Fibroblast of upper back skin (primary cell): ENCODE data around the gene CHD9.
"Not testable (repeated sequence)": the region's sequence is repeated elsewhere in the genome, so short reads cannot be mapped to it uniquely, and the experiment has no call there.

ENCODE experiments used
- DNase-seq: peaks from one replicate; pipeline ENCODE4 v3.0.0-alpha.2; 2013

Gene CHD9

DNA sequence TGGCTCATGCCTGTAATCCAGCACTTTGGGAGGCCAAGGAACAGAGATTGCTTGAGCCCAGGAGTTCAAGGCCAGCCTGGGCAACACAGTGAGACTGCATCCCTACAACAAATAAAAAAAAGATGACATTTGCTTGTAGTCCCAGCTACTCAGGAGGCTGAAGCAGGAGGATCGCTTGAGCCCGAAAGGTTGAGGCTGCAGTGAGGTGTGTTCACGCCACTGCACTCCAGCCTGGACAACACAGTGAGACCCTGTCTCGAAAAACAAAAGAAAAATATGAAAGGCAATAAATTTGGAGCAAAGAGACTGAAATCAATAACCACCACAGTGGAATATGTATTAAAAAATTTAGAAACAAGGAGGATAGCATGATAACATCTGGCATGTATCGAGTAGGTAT lies 235.7 kb downstream of the CHD9 start:
- no peak for DNase-seq

DNA sequence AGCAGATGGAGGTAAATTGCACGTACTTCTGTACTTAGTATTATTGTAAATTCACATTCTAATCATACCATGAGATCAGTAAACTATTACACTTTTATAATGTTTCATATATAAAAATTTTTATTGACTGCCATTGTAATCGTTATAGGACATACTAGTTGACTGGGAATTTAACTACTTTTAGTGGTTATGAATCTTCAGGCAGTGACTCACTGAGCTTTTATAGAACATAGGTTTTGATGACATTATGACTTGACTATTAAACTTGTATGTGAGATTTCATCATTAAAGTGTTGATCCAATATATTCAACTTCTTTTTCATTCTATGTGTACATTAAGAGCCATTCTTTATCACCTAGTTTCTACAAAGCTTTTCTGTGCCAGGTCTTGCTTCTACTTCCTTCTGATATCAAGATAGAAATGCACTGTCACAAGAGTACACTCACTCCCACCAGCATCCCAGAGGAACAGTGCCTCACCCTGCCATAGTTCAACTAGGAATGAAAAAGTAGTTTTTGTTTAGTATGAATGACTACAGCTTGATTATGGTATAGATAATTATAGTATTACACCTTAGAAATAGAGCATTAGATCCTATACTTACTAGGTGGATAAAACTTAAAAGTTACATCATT lies 237.1 kb downstream of the CHD9 start:
- DNase-seq: peak; percentile 54

DNA sequence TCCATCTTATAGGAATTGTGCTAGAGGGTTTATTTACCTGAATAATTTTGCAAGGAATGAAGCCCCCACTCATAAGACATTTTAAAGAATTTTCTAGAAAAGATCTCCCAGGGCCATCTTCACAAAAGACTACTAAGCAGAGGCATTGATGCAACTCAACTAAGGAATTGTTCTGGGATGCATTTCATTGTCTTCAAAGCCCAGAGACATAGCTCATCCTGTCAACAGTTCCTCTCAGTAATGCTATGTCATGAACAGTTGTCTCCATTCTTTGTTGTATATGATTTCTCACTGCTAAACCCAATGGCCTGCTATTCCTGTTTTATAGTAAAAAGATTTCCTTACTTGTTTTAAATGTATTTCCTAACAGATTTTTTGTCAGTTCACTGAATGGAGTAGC lies 242.7 kb downstream of the CHD9 start:
- peak; percentile 11 for DNase-seq

DNA sequence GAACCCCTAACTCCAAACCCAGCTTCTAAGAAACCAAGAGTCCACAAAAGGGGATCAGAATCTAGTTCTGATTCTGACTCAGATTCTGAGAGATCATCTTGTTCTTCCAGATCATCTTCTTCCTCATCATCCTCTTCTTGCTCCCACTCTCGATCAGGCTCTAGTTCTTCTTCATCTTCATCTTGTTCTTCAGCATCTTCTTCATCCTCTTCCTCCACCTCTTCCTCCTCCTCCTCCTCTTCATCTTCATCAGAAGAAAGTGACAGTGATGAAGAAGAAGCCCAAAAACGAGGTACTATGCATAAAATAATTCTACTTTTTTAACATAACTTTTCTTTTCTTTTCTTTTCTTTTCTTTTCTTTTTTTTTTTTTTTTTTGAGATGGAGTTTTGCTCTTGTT lies 249.5 kb downstream of the CHD9 start:
- DNase-seq: no peak

DNA sequence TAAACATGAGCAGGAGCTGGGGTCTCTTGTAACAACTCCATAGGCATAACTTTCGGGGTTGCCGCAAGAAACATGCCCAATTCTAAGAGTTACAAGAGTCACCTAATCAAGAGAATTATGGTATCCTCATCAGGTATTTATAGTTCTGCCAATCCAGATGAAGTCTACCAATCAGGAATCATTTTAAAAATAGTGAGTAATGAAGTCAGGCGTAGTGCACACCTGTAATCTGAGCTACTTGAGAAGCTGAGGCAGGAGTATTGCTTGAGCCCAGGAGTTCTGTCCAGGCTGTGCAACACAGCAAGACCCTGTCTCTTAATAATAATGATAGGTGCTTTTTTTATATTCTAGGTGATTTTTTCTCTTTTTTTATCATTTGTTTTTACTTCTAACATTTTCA lies 251.0 kb downstream of the CHD9 start:
- no peak for DNase-seq

DNA sequence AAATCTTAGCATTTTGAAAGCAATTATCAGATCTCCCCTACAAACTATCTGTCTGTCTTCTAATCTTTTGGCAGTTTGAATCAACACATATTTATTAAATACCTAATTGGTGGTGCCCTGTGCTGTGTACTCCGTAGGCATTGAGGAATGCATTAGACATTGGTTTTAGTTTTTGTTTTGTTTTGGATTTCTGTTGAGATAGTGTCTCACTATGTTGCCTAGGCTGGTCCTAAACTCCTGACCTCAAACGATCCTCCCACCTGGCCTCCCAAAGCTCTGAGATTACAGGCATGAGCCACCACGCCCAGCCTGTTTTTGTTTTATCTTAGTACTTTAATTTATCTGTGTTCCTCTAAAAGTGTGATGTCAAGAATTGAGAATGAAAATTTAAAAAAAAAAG lies 254.7 kb downstream of the CHD9 start:
- DNase-seq: no peak

DNA sequence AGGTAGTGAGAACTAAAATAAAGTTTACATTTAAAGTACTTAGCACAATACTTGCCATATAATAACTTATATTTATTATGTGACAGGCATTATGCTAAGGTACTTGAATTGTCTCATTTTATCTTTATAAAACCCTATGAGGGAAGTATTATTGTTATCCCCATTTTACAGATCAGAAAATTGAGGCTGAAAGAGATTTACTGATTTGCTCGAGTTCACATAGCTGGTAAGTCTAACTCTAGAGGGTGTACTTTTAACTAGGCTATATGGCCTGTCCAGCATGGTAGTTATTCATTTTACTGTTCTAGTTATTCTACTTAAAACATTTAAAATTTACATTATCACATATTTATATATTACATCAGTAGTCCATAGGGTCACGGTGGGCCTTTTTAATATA lies 266.2 kb downstream of the CHD9 start:
- DNase-seq: no peak

DNA sequence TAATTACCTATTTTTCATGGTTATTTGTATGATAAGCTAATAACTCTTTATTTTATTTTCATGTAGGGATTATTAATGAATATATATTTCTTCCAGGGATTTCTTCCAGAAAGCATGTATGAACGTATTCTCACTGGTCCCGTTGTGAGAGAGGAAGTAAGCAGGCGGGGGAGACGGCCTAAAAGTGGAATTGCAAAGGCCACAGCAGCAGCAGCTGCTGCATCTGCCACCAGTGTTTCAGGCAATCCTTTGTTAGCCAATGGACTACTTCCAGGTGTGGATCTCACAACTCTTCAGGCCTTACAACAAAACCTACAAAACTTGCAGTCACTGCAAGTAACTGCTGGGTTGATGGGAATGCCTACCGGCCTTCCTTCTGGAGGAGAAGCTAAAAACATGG lies 269.1 kb downstream of the CHD9 start:
- no peak for DNase-seq

DNA sequence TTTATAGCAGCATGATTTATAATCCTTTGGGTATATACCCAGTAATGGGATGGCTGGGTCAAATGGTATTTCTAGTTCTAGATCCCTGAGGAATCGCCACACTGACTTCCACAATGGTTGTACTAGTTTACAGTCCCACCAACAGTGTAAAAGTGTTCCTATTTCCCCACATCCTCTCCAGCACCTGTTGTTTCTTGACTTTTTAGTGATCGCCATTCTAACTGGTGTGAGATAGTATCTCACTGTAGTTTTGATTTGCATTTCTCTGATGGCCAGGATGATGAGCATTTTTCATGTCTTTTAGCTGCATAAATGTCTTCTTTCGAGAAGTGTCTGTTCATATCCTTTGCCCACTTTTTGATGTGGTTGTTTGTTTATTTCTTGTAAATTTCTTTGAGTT lies 276.2 kb downstream of the CHD9 start:
- DNase-seq: not testable (repeated sequence)

DNA sequence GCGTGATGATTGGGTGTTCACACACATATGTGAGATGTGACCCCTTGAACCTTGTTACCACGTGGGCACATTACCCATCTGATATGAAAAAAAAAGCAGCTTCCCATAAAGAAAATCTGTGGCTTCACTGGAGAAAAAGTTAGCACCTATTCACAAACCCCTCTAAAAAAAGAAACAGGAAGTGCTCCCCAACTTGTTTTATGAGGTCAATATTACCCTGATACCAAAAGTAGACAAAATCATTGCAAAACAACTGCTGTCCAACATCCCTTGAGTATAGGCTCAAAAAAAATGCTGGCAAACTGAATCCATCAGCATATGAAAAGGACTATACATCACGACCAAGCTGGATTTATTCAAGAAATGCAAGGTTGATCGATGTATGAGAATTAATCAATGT lies 279.8 kb downstream of the CHD9 start:
- no peak for DNase-seq

DNA sequence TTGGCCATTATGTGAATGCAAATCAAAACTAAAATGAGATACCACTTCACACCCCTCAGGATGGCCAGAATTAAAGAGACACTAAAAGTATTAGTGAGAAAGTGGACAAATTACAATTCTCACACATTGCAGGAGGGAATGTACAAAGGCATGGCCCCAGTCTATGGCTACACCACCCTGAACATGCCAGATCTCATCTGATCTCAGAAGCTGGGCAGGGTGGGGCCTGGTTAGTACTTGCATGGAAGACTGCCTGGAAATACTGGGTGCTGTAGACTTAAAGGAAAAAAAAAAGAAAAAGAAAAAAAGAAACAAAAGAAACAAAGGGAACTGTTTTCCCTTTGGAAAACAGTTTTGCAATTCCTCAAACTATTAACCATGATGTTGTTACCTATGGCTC lies 282.5 kb downstream of the CHD9 start:
- DNase-seq: no peak

DNA sequence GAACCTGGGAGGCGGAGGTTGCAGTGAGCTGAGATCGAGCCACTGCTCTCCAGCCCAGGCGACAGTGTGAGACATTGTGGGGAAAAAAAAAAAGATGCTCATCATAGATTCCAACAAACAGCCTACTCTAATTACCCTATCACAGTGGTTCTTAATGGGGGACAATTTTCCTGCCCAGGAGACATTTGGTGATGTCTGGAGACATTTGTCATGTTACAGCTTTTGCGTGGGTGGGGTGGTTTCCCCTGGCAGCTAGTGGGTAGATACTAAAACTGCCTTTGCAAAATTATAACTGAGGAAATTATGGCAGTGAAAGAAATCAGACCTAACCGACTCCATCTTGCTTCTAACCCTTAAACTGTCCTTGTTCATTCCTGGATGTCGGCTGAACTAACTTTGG lies 287.0 kb downstream of the CHD9 start:
- DNase-seq: no peak

DNA sequence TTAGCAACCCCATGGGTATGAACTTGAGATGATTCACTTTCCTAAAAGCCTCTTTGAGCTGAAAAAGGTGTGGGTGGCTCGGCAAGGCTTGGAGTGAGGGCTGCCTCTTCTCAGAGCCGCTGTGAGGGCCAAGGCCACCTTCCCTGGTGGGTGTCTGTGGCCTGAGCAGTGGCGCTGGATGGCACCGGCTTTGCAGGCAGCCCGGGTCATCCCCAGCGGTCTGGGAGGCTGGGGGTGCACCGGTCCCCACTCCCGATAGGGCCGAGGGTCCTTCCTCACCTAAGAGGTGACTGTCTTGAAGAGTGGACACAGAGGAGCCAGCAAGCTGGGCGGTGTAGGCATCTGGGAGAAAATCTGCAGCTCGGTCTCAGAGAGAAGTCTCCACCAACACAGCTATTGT lies 300.3 kb downstream of the CHD9 start:
- no peak for DNase-seq

DNA sequence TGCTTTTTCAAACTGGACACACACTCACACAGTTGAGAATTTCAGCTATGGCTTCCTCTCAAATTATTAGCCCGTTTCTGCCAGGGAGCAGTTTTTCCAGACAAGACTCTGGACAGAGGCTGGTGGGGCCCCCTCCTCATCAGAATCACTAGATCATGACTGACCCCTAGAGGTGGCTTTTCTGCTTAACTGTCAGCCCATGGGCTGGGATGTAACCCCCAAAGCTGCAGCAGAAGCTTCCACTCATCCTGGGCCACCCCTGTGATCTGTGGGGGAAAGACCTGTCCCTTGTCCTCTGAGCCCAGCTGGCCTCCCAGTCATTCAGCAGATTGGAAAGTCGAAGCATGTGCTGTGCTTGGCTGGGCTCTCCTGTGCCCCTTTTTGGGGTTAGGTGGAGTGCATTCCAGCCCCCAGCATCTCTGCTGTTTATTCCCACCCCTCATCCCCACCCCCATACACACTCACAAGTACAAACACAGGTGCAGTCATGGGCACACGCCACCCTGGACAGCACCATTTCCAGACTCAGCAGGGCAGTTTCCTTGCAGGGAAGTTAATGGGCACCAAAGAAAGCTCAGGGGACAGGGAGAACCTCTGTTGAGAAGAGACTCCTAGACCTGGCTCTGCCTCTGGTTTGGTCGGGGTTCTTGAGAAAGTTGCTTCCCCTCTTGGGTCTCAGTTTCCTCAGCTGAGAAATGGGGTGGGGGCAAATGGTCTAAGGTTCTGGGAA lies 301.9 kb downstream of the CHD9 start:
- DNase-seq: no peak

DNA sequence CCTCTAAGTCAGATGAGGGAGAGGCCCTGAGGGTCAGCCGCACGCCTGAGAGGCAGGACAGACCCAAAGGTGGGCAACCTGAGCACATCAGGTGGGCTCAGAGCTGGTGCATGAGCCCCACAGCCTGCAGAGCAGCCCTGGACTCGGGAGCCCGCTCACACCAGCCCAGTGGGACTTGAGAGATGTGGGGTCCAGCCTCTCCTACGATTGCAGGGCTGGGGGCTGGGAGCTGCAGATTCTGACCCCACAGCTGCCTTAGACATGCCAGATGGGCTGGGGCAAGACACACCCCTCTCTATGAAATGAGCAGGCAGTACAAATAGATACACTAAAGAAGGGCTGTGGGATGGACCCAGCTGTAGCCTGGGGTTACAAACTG lies 302.4 kb downstream of the CHD9 start:
- no peak for DNase-seq

DNA sequence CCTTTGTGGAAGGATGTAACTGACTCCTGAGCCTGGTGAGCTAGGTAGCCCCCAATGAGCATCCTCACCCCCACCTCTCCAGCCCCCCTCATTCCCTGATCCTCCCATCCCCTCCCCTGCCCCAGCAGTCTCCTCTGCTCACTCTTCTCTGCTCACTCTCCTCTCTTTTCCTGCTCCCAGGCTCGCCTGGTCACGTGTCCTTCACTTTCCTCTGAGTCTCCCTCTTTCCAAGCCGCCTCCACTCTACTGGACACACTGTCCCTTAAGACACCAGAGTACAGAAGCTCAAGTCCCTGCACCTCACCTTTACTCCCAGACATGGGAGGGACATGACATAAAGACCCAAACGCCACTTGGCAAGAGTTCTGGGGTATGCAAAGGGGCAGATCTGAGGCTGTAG lies 303.2 kb downstream of the CHD9 start:
- no peak for DNase-seq

DNA sequence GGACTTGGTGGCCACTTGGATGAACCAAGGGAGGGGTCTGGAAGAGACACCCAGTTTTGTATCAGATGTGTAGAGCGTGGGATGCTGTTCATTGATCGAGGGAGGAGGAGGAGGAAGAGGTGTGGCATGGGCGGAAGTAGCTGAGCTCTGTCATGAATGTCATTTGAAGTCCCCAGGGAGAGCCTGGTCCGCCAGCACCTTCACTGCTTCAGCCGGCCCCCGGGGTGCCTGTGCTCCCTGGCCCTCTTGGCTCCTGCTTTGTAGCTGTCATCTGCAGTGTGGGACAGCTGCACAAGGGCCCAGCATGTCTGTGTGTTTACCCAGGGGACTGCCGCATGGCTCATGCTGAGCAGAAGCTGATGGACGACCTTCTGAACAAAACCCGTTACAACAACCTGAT lies 304.1 kb downstream of the CHD9 start:
- no peak for DNase-seq

DNA sequence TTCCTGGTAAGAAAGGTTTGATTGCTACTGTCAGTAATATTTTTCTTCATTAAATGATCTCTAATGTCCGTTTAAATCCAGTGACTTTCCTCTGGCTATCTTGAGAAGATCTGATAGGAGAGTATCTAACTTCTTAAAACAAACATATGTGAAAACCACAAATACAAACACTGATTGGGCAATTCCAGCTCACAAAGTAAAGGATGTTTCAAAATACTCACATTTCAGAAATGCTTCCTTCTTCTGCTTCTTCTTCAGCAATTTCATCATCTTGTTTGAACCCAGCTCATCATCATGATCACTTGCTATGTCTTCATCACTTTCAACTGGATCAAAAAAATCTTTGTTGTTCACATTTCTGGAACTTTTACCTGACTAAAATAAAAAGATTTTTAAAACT lies 315.1 kb downstream of the CHD9 start:
- no peak for DNase-seq

DNA sequence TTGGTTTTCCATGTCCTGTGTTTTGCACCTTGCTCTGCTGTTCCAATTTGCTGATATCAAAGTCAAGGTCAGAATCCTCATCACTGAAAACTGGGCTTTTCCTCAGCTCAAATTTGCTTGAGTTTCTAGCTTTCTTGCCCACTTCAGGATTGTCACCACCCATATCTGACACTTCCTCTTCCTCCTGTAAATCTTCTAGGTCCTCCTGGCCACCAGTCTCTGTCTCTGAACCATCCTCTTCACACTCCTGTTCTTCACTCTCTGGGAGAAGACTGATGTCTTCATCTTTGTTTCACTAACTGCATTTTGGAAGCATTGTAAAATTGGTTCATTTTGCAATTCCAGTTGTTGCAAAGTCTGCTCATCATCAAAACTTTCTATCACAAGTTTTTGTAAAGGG lies 316.0 kb downstream of the CHD9 start:
- DNase-seq: no peak

DNA sequence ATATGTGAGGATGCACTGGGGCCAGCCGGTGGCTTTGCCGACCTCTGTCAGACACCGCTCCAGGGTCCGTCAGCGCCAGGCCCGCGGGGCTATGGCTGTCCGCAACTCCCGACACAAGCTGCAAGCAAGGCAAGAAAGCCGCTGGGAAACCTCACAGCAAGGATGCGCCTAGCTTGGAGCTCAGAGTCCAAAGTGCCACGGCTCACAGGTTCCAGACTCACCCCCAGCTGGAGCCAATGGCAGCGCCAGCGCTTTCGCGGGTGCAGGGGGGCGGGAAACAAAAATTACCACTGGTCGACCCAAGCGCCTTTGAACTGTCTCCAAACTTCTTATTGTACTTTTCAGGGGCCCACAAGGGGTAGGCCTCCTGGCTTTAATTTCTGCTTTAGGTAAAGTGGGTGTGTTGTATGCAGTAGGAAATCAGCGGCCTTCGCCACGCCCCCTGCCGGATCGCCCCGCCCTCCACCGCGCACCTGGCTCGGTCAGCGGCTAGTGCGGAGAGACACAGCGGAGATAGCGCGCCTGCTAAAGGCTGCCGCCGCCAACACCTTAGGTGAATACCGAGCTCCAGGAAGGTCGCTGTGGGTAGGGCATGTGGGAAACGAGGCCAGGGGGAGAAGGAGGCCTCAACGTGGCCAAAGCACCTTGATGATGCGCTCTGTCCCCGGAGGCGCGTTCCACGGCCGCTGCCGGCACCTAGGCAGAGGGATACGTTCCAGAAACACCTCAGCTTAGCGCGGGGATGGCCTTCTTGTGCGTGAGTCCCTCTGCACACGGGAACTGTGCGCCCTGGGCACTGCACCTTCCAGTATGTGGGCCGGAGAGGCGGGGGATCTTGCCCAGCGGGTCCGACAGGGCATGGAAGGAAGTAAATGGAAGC lies 318.4 kb downstream of the CHD9 start:
- DNase-seq: no peak

DNA sequence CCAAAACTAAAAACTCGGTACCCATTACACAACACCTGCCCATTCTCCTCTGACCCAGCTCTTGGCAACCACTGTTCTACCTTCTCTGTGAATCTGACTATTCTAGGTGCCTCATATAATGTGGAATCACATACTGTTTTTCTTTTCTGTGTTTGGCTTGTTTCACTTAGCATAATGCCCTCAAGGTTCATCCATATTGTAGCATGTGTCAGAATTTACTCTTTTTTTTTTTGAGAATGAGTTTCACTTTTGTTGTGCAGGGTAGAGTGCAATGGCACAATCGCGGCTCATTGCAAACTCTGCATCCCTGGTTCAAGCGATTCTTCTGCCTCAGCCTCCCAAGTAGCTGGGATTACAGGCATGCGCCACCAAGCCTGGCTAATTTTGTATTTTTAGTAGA lies 320.0 kb downstream of the CHD9 start:
- no peak for DNase-seq

DNA sequence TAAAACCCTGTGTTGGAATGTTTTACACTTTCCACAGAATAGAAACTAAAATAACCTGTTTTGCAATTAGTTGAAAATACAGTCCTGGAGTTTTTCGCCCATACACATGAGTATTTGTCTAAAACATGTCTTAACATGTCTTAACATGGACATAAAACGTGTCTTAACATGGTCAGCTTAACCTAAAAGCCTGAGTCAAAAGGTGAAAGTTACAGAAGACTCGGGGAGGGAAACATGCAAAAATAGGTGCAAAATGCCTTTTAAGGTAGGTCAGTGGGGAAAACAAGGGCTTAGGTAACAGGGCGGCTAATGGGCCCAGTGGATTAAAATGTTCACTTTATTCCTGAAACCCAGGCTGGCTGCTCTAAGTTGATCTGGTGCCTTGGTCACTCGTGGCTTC lies 323.3 kb downstream of the CHD9 start:
- no peak for DNase-seq
